ENCODE results near the gene GLYATL2. TPM values are rescaled to one million over a fixed set of nuclear protein-coding genes. Genes with fewer than 3 reads are reported as not detected.
A peak's percentile ranks its signal among the peaks of the same experiment; 100 is the strongest.

GLYATL2 gene
- total RNA-seq, 3 donors from 2014 or later, result not detected

- DNase-seq (no peak), ATAC-seq (no peak)
- no peak overlapping the region for H3K4me3 ChIP-seq
- no peaks in the 10 kb centered on the region for H3K4me1 ChIP-seq (ENCODE audit: low read depth)
- intact Hi-C loops (cut with DNase I, micrococcal nuclease), result loop anchor here in 1 of 2 donors (10.0 kb wide), 1 partner anchor 57 kb away; no protein-coding TSS in a partner anchor
- H3K36me3 ChIP-seq (ENCODE audit: low read depth), result no peaks in the 10 kb centered on the region
- no peak for TF ChIP-seq CTCF (IDR thresholded peaks at IDR 0.05)
- H3K9me3 ChIP-seq, result no peaks in the 10 kb centered on the region
These were observed 42.4 kb downstream of the GLYATL2 start for GRCh38 chr11:58801974-58802545.

GRCh38 chr11:58801302-58801701, 43.2 kb downstream of the GLYATL2 start:
- H3K36me3 ChIP-seq (ENCODE audit: low read depth), result no peaks in the 10 kb centered on the region
- DNase-seq (no peak), ATAC-seq (no peak)
- H3K4me3 ChIP-seq, result no peak overlapping the region
- H3K4me1 ChIP-seq (ENCODE audit: low read depth), result no peaks in the 10 kb centered on the region
- intact Hi-C loops (cut with DNase I, micrococcal nuclease), result loop anchor here in 1 of 2 donors (10.0 kb wide), 1 partner anchor 57 kb away; no protein-coding TSS in a partner anchor
- no peaks in the 10 kb centered on the region for H3K9me3 ChIP-seq
- TF ChIP-seq CTCF (IDR thresholded peaks at IDR 0.05), result no peak

GRCh38 chr11:58796333-58796732, 48.2 kb downstream of the GLYATL2 start:
- Histone ChIP-seq H3K36me3 (ENCODE audit: low read depth) (no peaks in the 10 kb centered on the region), H3K9me3 (peaks cover 7% of the 10 kb centered on the region), H3K4me3 (no peak overlapping the region), H3K4me1 (ENCODE audit: low read depth) (no peaks in the 10 kb centered on the region)
- ATAC-seq (no peak), DNase-seq (no peak)
- intact Hi-C loops (cut with DNase I, micrococcal nuclease), result no loop called here
- TF ChIP-seq CTCF (IDR thresholded peaks at IDR 0.05), result no peak

- H3K4me3 ChIP-seq, result no peak overlapping the region
- ATAC-seq (peak; percentile 90), DNase-seq (peak in 2 of 3 donors; percentile 27 to 28)
- peaks cover 7% of the 10 kb centered on the region for H3K9me3 ChIP-seq
- H3K36me3 ChIP-seq (ENCODE audit: low read depth), result no peaks in the 10 kb centered on the region
- intact Hi-C loops (cut with DNase I, micrococcal nuclease), result no loop called here
- H3K4me1 ChIP-seq (ENCODE audit: low read depth), result no peaks in the 10 kb centered on the region
- peak; percentile 61 for TF ChIP-seq CTCF (IDR thresholded peaks at IDR 0.05)
These were observed 56.0 kb downstream of the GLYATL2 start for GRCh38 chr11:58788355-58789023.

- ATAC-seq (no peak), DNase-seq (no peak)
- Histone ChIP-seq H3K4me1 (ENCODE audit: low read depth) (no peaks in the 10 kb centered on the region), H3K9me3 (peaks cover 2% of the 10 kb centered on the region), H3K4me3 (no peak overlapping the region), H3K36me3 (ENCODE audit: low read depth) (no peaks in the 10 kb centered on the region)
- TF ChIP-seq CTCF (IDR thresholded peaks at IDR 0.05), result no peak
- intact Hi-C loops (cut with DNase I, micrococcal nuclease), result no loop called here
These were observed 56.6 kb downstream of the GLYATL2 start for GRCh38 chr11:58787903-58788302.

All from mucosa of descending colon (tissue), 3 donors.